Type B pancreatic cell (in vitro differentiated cells): ENCODE results near the gene SMYD3. TPM values are rescaled to one million over a fixed set of nuclear protein-coding genes. Genes with fewer than 3 reads are reported as not detected.
"Not testable (repeated sequence)": the region's sequence is repeated elsewhere in the genome, so short reads cannot be mapped to it uniquely, and the experiment has no call there.

ENCODE experiments used
- DNase-seq: peaks from one replicate; pipeline ENCODE4 v3.0.0; 2021; ENCODE audit warnings: mixed read lengths; ENCODE audit not compliant: unreplicated experiment; ENCODE audit errors: extremely low spot score
- H3K27ac Mint-ChIP-seq: 2 replicates; pipeline ENCODE4 v1.8.0; 2021; ENCODE audit warnings: mild to moderate bottlenecking, mixed read lengths
- H3K27me3 Mint-ChIP-seq: 2 replicates; pipeline ENCODE4 v1.8.0; 2021; ENCODE audit warnings: mixed read lengths
- H3K36me3 Mint-ChIP-seq: 2 replicates; pipeline ENCODE4 v1.8.0; 2021; ENCODE audit warnings: mixed read lengths
- H3K4me1 Mint-ChIP-seq: one replicate; pipeline ENCODE4 v1.8.0; 2021; ENCODE audit warnings: mixed read lengths; ENCODE audit not compliant: unreplicated experiment
- H3K4me3 Mint-ChIP-seq: 2 replicates; pipeline ENCODE4 v1.8.0; 2021; ENCODE audit warnings: mild to moderate bottlenecking, mixed read lengths
- H3K9me3 Mint-ChIP-seq: 2 replicates; pipeline ENCODE4 v1.8.0; 2021; ENCODE audit warnings: mixed read lengths
- total RNA-seq: library from RNA; stranded (reverse); gene quantifications from 2 replicates; pipeline ENCODE4 v1.2.1, GENCODE V29; 2021; ENCODE audit warnings: low replicate concordance
- TF ChIP-seq, protein P1 (sequence below): fragments of 200-600 bp; sonication (generic); conservative IDR thresholded peaks from 2 replicates; pipeline ENCODE4 v1.5.0; 2021; ENCODE audit warnings: antibody characterized with exemption, mild to moderate bottlenecking

SMYD3 gene
- total RNA-seq, 1 donor from 2014 or later = 19.4 TPM

DNA sequence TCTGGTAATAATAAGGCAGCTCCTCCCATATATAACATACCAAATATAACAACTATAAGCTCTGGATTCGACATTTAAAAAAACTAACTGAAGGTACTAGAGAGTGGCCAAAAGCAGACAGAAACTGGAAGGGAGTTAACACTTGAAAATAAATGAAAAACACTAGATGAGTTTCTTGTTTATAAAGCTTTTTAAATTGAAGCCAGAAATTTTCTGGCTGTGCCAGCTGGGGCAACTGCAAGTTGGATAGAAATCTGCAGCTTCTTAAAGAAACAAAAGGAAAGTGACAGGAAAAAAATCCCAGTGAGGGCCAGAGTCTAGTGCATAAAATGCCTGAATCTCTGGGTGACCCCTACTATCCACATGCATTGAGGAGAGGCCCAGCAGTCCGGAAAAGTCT is 432.7 kb downstream of the SMYD3 start:
- TF ChIP-seq, protein P1, sequence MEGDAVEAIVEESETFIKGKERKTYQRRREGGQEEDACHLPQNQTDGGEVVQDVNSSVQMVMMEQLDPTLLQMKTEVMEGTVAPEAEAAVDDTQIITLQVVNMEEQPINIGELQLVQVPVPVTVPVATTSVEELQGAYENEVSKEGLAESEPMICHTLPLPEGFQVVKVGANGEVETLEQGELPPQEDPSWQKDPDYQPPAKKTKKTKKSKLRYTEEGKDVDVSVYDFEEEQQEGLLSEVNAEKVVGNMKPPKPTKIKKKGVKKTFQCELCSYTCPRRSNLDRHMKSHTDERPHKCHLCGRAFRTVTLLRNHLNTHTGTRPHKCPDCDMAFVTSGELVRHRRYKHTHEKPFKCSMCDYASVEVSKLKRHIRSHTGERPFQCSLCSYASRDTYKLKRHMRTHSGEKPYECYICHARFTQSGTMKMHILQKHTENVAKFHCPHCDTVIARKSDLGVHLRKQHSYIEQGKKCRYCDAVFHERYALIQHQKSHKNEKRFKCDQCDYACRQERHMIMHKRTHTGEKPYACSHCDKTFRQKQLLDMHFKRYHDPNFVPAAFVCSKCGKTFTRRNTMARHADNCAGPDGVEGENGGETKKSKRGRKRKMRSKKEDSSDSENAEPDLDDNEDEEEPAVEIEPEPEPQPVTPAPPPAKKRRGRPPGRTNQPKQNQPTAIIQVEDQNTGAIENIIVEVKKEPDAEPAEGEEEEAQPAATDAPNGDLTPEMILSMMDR = no peak
- H3K27ac Mint-ChIP-seq = no peak overlapping the region

DNA sequence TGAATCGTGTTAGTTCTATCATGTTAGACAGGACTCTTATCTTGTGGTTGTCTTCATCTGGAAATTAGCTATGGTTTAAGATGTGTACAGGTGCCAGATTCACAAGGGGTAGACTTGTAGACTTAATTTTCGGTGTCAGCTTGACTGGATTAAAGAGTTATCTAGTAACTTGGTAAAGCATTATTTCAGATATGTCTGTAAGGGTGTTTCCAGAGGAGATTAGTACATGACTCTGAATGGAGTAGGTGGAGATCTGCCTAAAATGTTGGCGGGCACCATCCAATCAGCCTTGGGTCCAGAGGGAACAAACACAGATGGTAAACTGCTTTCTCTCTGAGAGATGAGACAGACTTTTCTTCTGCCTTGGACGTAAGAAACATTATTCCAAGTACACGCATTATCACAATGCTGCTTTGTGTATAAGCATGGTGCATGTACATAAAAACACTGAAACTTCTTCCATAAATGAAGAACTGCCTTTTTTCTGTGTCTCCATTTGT is 434.6 kb downstream of the SMYD3 start:
- Mint-ChIP-seq H3K4me3 (no peak overlapping the region), H3K27ac (no peak overlapping the region), H3K4me1 (peaks cover 14% of the 10 kb centered on the region), H3K27me3 (no peaks in the 10 kb centered on the region), H3K36me3 (no peaks in the 10 kb centered on the region), H3K9me3 (no peaks in the 10 kb centered on the region)
- no peak for DNase-seq
- TF ChIP-seq, protein P1 = no peak

More for the DNA sequence above, 432.7 kb downstream of the SMYD3 start:
- Mint-ChIP-seq H3K27me3 (no peaks in the 10 kb centered on the region), H3K36me3 (no peaks in the 10 kb centered on the region), H3K9me3 (no peaks in the 10 kb centered on the region), H3K4me3 (no peak overlapping the region), H3K4me1 (no peaks in the 10 kb centered on the region)
- no peak for DNase-seq

DNA sequence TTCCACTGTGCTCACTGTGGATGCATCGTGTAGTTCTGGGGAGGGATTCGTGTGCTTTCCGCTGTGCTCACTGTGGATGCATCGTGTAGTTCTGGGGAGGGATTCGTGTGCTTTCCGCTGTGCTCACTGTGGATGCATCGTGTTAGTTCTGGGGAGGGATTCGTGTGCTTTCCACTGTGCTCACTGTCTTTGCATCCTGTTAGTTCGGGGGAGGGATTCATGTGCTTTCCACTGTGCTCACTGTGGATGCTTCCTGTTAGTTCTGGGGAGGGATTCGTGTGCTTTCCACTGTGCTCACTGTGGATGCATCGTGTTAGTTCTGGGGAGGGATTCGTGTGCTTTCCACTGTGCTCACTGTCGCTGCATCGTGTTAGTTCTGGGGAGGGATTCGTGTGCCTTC is 435.1 kb downstream of the SMYD3 start:
- H3K4me3 Mint-ChIP-seq, H3K27me3 Mint-ChIP-seq, H3K27ac Mint-ChIP-seq, H3K9me3 Mint-ChIP-seq, DNase-seq, H3K36me3 Mint-ChIP-seq: not testable (repeated sequence)
- peaks cover 16% of the 10 kb centered on the region for H3K4me1 Mint-ChIP-seq

DNA sequence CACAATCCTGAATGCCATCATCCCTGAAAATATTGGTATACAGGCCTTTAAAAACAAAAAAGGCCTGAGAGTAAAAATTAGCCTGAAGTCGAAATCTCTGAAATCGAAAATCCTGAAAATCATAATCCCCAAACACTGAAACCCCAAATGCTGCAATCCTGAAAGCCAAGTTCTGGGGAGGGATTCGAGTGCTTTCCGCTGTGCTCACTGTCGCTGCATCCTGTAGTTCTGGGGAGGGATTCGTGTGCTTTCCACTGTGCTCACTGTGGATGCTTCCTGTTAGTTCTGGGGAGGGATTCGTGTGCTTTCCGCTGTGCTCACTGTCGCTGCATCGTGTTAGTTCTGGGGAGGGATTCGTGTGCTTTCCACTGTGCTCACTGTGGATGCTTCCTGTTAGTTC is 435.5 kb downstream of the SMYD3 start:
- peaks cover 20% of the 10 kb centered on the region for H3K4me1 Mint-ChIP-seq
- not testable (repeated sequence) for H3K4me3 Mint-ChIP-seq, H3K27me3 Mint-ChIP-seq, H3K27ac Mint-ChIP-seq, H3K36me3 Mint-ChIP-seq, DNase-seq, H3K9me3 Mint-ChIP-seq

DNA sequence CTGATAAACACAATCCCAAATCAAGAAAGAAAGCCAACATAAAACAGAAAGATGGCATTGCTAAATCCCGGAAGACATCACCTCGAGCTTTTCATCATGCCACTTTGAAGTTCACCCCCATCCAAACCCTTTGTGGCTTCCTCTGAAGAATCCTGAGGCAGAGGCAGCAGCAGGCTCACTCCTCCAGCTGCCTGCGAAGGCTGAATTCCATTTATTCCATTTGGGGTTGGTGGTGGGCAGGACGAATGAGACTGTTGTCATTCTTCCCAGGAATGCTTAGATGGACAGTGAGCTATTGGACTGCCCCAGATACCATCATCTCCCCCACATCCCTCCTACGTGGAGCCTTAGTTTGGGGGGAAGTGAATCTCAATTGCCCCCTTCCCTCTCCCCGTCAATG is 437.5 kb downstream of the SMYD3 start:
- no peak for DNase-seq
- TF ChIP-seq, protein P1 = no peak
- no peaks in the 10 kb centered on the region for H3K36me3 Mint-ChIP-seq
- no peaks in the 10 kb centered on the region for H3K27me3 Mint-ChIP-seq
- H3K27ac Mint-ChIP-seq = no peak overlapping the region
- H3K9me3 Mint-ChIP-seq = no peaks in the 10 kb centered on the region
- no peak overlapping the region for H3K4me3 Mint-ChIP-seq
- H3K4me1 Mint-ChIP-seq = peaks cover 22% of the 10 kb centered on the region

DNA sequence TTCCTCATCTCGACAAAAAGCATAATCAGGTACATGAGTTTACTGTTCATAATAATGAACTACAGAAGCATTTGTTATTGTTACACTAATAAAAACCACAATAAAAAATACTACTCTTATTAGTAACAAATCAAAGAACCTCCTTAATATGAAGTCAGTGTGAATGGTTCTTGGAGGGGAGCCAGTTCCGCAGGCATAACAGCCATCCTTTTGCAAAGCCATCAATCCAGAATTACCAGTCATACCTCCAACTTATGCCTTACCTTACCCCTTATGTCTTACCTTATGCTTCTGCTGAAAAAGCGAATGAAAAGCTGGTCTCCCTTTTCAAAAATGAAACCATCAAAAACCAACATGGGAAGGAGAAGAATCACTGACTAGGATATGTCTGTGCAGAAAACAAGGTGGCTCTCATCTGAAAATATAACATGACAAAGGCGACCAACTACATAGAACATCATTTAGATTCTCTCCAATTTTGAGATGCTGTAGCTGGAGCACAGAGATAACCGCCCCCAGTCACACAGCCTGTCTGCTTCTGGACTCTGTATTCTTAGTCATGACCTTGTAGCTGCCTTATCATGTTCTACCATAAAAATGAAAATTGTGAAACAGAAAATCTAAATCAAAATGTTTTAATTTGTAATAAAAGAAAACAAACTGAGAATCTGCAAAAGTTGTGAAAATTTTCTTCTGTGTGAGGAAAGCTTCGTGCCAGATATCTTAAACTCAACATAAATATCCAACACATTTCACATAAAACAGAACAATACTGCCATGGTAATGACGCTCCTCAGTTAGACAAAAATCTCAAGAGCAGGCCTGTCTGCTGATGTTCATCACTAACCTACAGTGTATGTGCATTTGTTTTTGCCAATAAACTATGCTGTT is 438.2 kb downstream of the SMYD3 start:
- Mint-ChIP-seq H3K4me3 (no peak overlapping the region), H3K27me3 (no peaks in the 10 kb centered on the region), H3K27ac (no peak overlapping the region), H3K36me3 (no peaks in the 10 kb centered on the region), H3K4me1 (peaks cover 22% of the 10 kb centered on the region), H3K9me3 (no peaks in the 10 kb centered on the region)
- TF ChIP-seq, protein P1 = no peak
- DNase-seq = no peak
